Spleen (tissue), 7 donors: ENCODE measurements around the gene C19orf12.

Experiments used
- CTCF ChIP-seq, 11 experiments: fragments of 200-600 bp in 7 of 11; fragments of 450-650 bp in 4 of 11; sonication (generic) in 4 of 11; IDR thresholded peaks in 8 of 11; conservative IDR thresholded peaks in 3 of 11; 1 replicate in 7 of 11; 2 replicates in 4 of 11; pipeline versions ENCODE4 v1.4.0 to v1.8.0; 2016 to 2021; ENCODE audit warnings: antibody characterized with exemption in 11 of 11, inconsistent platforms in 4 of 11, mild to moderate bottlenecking in 1 of 11
- POLR2A ChIP-seq, 3 donors: fragments of 450-650 bp; IDR thresholded peaks; one replicate each; pipeline ENCODE4 v1.5.1; 2017; ENCODE audit warnings: antibody characterized with exemption in 3 of 3, mild to moderate bottlenecking in 1 of 3
- donor health status: DM: no; HTN: no; CAD: no; lungs with moderate emphysema.
- donor health status: DM: no; HTN: no; CAD: no.
- donor health status: DM: no; HTN: no; CAD: no.

- no peak for TF ChIP-seq CTCF (IDR thresholded peaks at IDR 0.05 in 8 of 11, conservative IDR thresholded peaks at IDR 0.05 in 3 of 11)
- no peak for TF ChIP-seq POLR2A (IDR thresholded peaks at IDR 0.05)
These were observed 599 bp downstream of the C19orf12 start for GRCh38 chr19:29714371-29714952.
